Measurements from ENCODE around the gene TM9SF4.

The TM9SF4 gene

GRCh38 chr20:32213870-32214269, 104.4 kb downstream of the TM9SF4 start:
- DNase-seq: no peak

- no peak for DNase-seq
Measured at GRCh38 chr20:32215147-32215546, 105.6 kb downstream of the TM9SF4 start.

DNA sequence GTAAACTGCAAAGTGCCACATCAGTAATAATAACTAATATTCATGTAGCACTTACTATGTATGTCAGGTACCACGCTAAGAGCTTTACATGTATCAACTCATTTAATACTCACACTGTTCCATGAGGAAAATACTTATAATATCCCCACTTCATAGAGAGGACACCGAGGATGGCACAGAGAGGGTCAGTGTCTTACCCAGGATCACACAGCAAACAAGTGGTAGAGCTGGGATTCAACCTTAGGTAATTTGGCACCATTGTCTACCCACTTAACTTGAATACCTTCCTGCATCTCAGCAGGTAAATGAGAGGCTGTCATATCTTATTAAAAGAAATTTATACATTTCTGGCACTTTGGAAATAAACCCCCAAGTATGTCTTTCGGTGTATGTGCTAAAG, 106.2 kb downstream of the TM9SF4 start:
- DNase-seq: no peak

DNA sequence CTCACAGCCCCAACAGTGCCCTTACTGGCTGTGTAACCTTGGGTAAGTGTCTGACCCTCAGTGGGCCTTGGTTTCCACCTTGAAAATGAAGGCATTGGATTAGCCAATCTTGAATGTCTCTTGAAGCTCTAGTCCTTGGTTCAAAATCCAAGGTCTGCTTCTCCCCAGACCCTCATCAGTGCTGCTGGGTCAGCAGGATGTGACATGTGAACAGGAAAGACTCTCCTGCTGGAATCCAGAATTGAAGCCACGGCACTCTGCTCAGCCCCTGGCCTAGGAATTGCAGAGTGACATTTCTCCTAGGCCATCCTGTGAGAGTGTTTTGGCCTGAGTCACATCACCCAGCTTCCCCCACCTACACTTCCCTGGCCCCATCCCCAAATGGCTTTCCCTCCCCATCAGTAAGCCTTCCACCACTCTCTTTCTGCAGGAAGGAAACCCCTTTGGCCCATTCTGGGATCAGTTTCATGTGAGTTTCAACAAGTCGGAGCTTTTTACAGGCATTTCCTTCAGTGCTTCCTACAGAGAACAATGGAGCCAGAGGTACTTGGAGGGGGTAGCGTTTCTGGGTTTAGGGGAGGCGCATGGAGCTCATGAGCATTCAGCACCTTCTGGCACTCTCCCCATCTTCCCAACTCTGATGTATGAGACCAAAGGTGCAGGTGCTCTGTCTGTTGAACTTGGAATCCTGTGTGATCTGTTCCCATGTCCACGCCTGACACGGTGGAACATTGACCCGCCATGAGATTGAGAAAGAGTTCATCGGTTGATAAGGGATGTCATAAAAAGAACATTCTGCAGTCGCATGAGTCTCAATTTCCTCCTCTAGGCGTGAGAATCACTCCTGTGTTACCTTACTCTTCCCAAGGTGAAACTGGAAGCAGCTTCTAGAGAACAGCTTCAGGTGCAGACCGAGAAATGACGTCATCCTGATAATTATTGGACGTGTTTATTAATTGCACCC, 106.9 kb downstream of the TM9SF4 start:
- DNase-seq: no peak
